H1 (cell line): ENCODE measurements around the gene MMP15. TPM values are rescaled to one million over a fixed set of nuclear protein-coding genes. Genes with fewer than 3 reads are reported as not detected.

Source experiments
- GABPA ChIP-seq: IDR thresholded peaks from 2 replicates; pipeline ENCODE4 v1.6.1; 2011; ENCODE audit warnings: mild to moderate bottlenecking, low read length, moderate library complexity, borderline replicate concordance; ENCODE audit not compliant: insufficient read depth
- polyA plus RNA-seq, 7 experiments: library from polyadenylated mRNA; depleted of rRNA in 3 of 7; stranded (reverse) in 5 of 7; unstranded in 2 of 7; fragments of >200 nt in 5 of 7; fragments of 200-250 nt in 2 of 7; gene quantifications; 1 replicate in 5 of 7; 2 replicates in 1 of 7; 4 replicates in 1 of 7; pipeline versions ENCODE4 v1.2.1 to v1.2.3, GENCODE V29; 2011 to 2013; ENCODE audit warnings: missing spikeins in 2 of 7, mixed read lengths in 2 of 7
- total RNA-seq: library from RNA; stranded (reverse); fragmentation: NEBNext Ultra II Directional; extraction: Animal tissue kit (Norgen Biotek cat#: 25700); gene quantifications from 2 replicates; pipeline ENCODE4 v1.2.1, GENCODE V29; 2021

MMP15 gene
- total and polyA plus RNA-seq, 2 of the 8 experiments (the other 6 are each of a cell fraction or from before 2014, with no cell fraction given), result 38.5 to 42.2 TPM

GRCh38 chr16:58019866-58020538 lies 5.6 kb upstream of the MMP15 start (continued):
- no peak for TF ChIP-seq GABPA
